GM12878 (cell line): ENCODE measurements around the gene BCKDK. TPM values are rescaled to one million over a fixed set of nuclear protein-coding genes. Genes with fewer than 3 reads are reported as not detected.

ENCODE experiments used
- ATAC-seq: fragments of 200-7000 bp; cut with Tn5 transposase; 3 replicates; pipeline ENCODE4 v1.9.1; 2020; ENCODE audit warnings: mild to moderate bottlenecking, moderate library complexity
- BruUV-seq: library from RNA; stranded (reverse); fragments of 400-500 nt; replicated peaks from 2 replicates; lab custom pipeline; 2021; lab: Mats Ljungman, UMichigan
- CTCF ChIA-PET: fragments of 300-600 bp; sonication (Branson Sonifier 250); formaldehyde crosslinking; extraction: SDS; loops from one replicate; lab custom pipeline; 2021; ENCODE audit warnings: inconsistent platforms; lab: Yijun Ruan, JAX
- POLR2A ChIA-PET: fragments of 350-600 bp; formaldehyde crosslinking; extraction: SDS; loops from one replicate; lab custom pipeline; 2021; ENCODE audit warnings: inconsistent platforms; lab: Charles Lee
- RAD21 ChIA-PET: fragments of 300-600 bp; sonication (Branson Sonifier 250); formaldehyde crosslinking; loops from one replicate; lab custom pipeline; 2023; ENCODE audit warnings: antibody characterized with exemption; ENCODE audit not compliant: unreplicated experiment; lab: Charles Lee
- SMC1A ChIA-PET: fragments of 300-600 bp; sonication (Branson Sonifier 250); formaldehyde crosslinking; loops from one replicate; lab custom pipeline; 2023; ENCODE audit not compliant: unreplicated experiment, uncharacterized antibody; lab: Charles Lee
- DNase-seq: peaks from one replicate; pipeline ENCODE4 v3.0.0-alpha.2; 2011; ENCODE audit warnings: low read depth, low spot score
- FAIRE-seq: peaks from 3 replicates; lab custom pipeline; 2011; peaks lifted over from hg19 to GRCh38; lab: Jason Lieb, UNC
- H2AFZ ChIP-seq: 2 replicates; pipeline ENCODE4 v1.6.0; 2011; ENCODE audit warnings: low read depth, low read length, control low read depth; ENCODE audit not compliant: control insufficient read depth
- H3K27ac ChIP-seq: 2 replicates; pipeline ENCODE4 v1.5.1; 2011; ENCODE audit warnings: control low read depth; ENCODE audit not compliant: control insufficient read depth, insufficient read depth
- H3K27me3 ChIP-seq, 2 experiments: replicated peaks in 1 of 2; 2 replicates each; pipeline versions ENCODE4 v1.6.0 to v1.6.1; 2011; ENCODE audit warnings: low read length in 1 of 2; ENCODE audit not compliant: control insufficient read depth in 2 of 2, insufficient read depth in 2 of 2
- H3K36me3 ChIP-seq, 2 experiments: 2 replicates each; pipeline ENCODE4 v1.5.1; 2011; ENCODE audit warnings: low read length in 1 of 2; ENCODE audit not compliant: control insufficient read depth in 2 of 2, insufficient read depth in 2 of 2
- H3K4me1 ChIP-seq: 2 replicates; pipeline ENCODE4 v1.6.1; 2011; ENCODE audit warnings: mild to moderate bottlenecking, low read length, moderate library complexity, mixed read lengths; ENCODE audit not compliant: control insufficient read depth, insufficient read depth
- H3K4me2 ChIP-seq: 2 replicates; pipeline ENCODE4 v1.6.0; 2011; ENCODE audit warnings: control low read depth; ENCODE audit not compliant: control insufficient read depth, insufficient read depth
- H3K4me3 ChIP-seq: fragments of 200-600 bp; sonication (generic); 2 replicates; pipeline ENCODE4 v1.5.1; 2016
- H3K79me2 ChIP-seq: 2 replicates; pipeline ENCODE4 v1.6.0; 2011; ENCODE audit warnings: low read length; ENCODE audit not compliant: control insufficient read depth, insufficient read depth
- H3K9ac ChIP-seq: 2 replicates; pipeline ENCODE4 v1.8.0; 2011; ENCODE audit warnings: low read length, control low read depth, mixed read lengths; ENCODE audit not compliant: control insufficient read depth, insufficient read depth
- H3K9me3 ChIP-seq: replicated peaks from 3 replicates; pipeline ENCODE4 v1.5.1; 2011; ENCODE audit warnings: mild to moderate bottlenecking, low read length; ENCODE audit not compliant: control insufficient read depth, insufficient read depth
- H4K20me1 ChIP-seq: 2 replicates; pipeline ENCODE4 v1.6.0; 2011; ENCODE audit not compliant: control insufficient read depth, insufficient read depth
- BHLHE40 ChIP-seq, 2 experiments: fragments of 450-650 bp in 1 of 2; IDR thresholded peaks; 2 replicates each; pipeline ENCODE4 v1.6.1; 2011 to 2017; ENCODE audit warnings: low read depth in 2 of 2, borderline replicate concordance in 1 of 2, improper control_type of control experiment in 1 of 2, low read length in 1 of 2, mild to moderate bottlenecking in 1 of 2
- CEBPB ChIP-seq, 2 experiments: fragments of 150-350 bp in 1 of 2; IDR thresholded peaks; 2 replicates each; pipeline ENCODE4 v1.6.1; 2012 to 2014; ENCODE audit warnings: low read depth in 2 of 2, low read length in 2 of 2, borderline replicate concordance in 1 of 2, inconsistent platforms in 1 of 2
- EGR1 ChIP-seq, 2 experiments: IDR thresholded peaks; 1 replicate in 1 of 2; 2 replicates in 1 of 2; pipeline ENCODE4 v1.6.1; 2011 to 2012; ENCODE audit warnings: low read depth in 2 of 2, low read length in 2 of 2, borderline replicate concordance in 1 of 2, mild to moderate bottlenecking in 1 of 2, moderate library complexity in 1 of 2
- USF2 ChIP-seq: IDR thresholded peaks from 2 replicates; pipeline ENCODE4 v1.6.1; 2011; ENCODE audit warnings: low read depth, low read length, improper control_type of control experiment, borderline replicate concordance
- ZBTB40 ChIP-seq: fragments of 450-650 bp; IDR thresholded peaks from 2 replicates; pipeline ENCODE4 v1.6.1; 2016; ENCODE audit warnings: mild to moderate bottlenecking, moderate library complexity, borderline replicate concordance
- ZNF384 ChIP-seq: IDR thresholded peaks from 2 replicates; pipeline ENCODE4 v1.6.1; 2012; ENCODE audit warnings: low read depth, mild to moderate bottlenecking, low read length, improper control_type of control experiment, borderline replicate concordance
- WGBS: methylation state at CpG from one replicate; pipeline ENCODE4 v1.1.6; 2016; ENCODE audit warnings: low lambda C conversion rate; ENCODE audit not compliant: insufficient replicate concordance, insufficient coverage; ENCODE audit errors: missing lambda C conversion rate; 5-methylcytosine and 5-hydroxymethylcytosine counted together
- in situ Hi-C: fragments of 300-500 bp; cut with MboI; formaldehyde crosslinking; loops from 9 replicates; pipeline ENCODE4 v1.14.3; 2018; ENCODE audit warnings: mixed read lengths
- intact Hi-C: fragments of 100-400 bp; cut with micrococcal nuclease; formaldehyde crosslinking; loops from one replicate; pipeline ENCODE4 v1.14.2; 2022; ENCODE audit not compliant: unreplicated experiment
- polyA plus RNA-seq, 11 experiments: library from polyadenylated mRNA; depleted of rRNA in 4 of 11; unstranded in 6 of 11; stranded (reverse) in 5 of 11; fragments of >200 nt; fragmentation: Nextera tagmentation in 4 of 11; fragmentation: Illumina TruSeq in 1 of 11; extraction: Ambion mirVana in 4 of 11; extraction: Trizol in 1 of 11; gene quantifications; 1 replicate in 1 of 11; 2 replicates in 10 of 11; pipeline versions ENCODE4 v1.2.1 to v1.2.3, GENCODE V29; 2011 to 2016; ENCODE audit warnings: inconsistent platforms in 2 of 11, missing spikeins in 2 of 11, low read depth in 1 of 11
- total RNA-seq, 4 experiments: library from RNA; depleted of rRNA in 3 of 4; stranded (reverse); fragments of >200 nt in 3 of 4; fragmentation: Illumina TruSeq in 1 of 4; extraction: Trizol in 1 of 4; gene quantifications; 2 replicates each; pipeline versions ENCODE4 v1.2.1 to v1.2.3, GENCODE V29; 2013 to 2021

Gene BCKDK
- total and polyA plus RNA-seq, 10 of the 15 experiments (the other 5 are each of a cell fraction or from before 2014, with no cell fraction given): 0.68 to 56.6 (median 32.8) TPM

DNA sequence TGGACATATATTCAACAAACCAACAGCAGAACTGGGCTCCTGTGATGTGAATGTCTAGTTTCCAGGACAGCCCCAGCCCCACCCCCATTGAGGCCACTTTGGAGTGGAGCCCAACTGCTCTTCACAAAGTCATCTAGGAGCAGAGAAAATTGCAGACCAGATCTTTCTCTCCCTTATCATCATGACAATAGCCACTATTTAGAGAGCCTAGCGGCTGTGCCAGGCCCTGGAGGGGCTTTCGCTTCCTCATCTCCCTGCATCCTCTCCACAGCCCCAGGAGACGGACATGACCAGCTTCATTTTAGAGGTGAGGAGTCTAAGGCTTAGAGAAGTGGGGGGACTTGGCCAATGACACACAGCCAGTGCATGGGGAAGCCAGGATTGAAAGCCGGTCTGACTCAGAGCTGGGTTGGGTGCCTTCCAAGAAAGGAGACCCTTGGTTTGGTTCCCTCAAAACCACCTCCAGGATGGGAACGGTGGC is 25.9 kb downstream of the BCKDK start:
- H3K9me3 ChIP-seq: no peaks in the 10 kb centered on the region
- no TSS peak for BruUV-seq
- ChIA-PET RAD21 (no interaction called here), SMC1A (no interaction called here), POLR2A (no interaction called here), CTCF (no interaction called here)
- H3K9ac ChIP-seq: no peak overlapping the region
- no peak overlapping the region for H2AFZ ChIP-seq
- ATAC-seq (no peak), DNase-seq (no peak), FAIRE-seq (no peak)
- no peaks in the 10 kb centered on the region for H4K20me1 ChIP-seq
- no peak overlapping the region for H3K27ac ChIP-seq
- no peaks in the 10 kb centered on the region for H3K27me3 ChIP-seq
- TF ChIP-seq USF2: no peak
- TF ChIP-seq BHLHE40 (IDR thresholded peaks at IDR 0.05; ENCODE audit: borderline replicate concordance in 1 of 2, low read depth in 2 of 2, low read length in 1 of 2): no peak
- no peak for TF ChIP-seq CEBPB (IDR thresholded peaks at IDR 0.05; ENCODE audit: borderline replicate concordance in 1 of 2, low read depth in 2 of 2, low read length in 2 of 2)
- no peak for TF ChIP-seq EGR1 (IDR thresholded peaks at IDR 0.05; ENCODE audit: borderline replicate concordance in 1 of 2, low read depth in 2 of 2, low read length in 2 of 2)
- no peak for TF ChIP-seq ZNF384
- TF ChIP-seq ZBTB40: no peak
- intact Hi-C loops (no loop called here), in situ Hi-C loops (no loop called here)
- H3K4me2 ChIP-seq: no peak overlapping the region
- WGBS: 65% methylated on average over 5 of the region's 5 CpGs
- H3K4me1 ChIP-seq: no peaks in the 10 kb centered on the region
- H3K36me3 ChIP-seq: no peaks in the 10 kb centered on the region; a peak in 1 of 4 replicates
- no peaks in the 10 kb centered on the region for H3K79me2 ChIP-seq
- H3K4me3 ChIP-seq: no peak overlapping the region
